Measurements from ENCODE around the gene RPS15.

Gene RPS15

DNA sequence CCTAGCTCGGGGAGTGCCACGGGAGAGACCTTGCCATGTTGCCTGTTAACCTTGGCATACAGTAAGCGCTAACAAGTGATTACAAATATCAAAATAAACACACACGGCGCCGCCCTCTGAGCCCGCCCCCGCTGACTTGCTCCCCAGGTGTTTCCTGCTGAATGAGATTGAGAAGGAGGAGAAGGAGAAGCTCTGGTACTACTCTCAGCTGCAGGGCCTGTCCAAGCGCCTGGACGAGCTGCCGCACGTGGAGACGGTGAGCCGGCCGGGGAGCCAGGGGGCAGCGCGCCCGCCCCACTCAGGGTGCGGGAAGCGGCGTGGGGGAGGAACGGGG, 16.8 kb downstream of the RPS15 start:
- no peak for FAIRE-seq

DNA sequence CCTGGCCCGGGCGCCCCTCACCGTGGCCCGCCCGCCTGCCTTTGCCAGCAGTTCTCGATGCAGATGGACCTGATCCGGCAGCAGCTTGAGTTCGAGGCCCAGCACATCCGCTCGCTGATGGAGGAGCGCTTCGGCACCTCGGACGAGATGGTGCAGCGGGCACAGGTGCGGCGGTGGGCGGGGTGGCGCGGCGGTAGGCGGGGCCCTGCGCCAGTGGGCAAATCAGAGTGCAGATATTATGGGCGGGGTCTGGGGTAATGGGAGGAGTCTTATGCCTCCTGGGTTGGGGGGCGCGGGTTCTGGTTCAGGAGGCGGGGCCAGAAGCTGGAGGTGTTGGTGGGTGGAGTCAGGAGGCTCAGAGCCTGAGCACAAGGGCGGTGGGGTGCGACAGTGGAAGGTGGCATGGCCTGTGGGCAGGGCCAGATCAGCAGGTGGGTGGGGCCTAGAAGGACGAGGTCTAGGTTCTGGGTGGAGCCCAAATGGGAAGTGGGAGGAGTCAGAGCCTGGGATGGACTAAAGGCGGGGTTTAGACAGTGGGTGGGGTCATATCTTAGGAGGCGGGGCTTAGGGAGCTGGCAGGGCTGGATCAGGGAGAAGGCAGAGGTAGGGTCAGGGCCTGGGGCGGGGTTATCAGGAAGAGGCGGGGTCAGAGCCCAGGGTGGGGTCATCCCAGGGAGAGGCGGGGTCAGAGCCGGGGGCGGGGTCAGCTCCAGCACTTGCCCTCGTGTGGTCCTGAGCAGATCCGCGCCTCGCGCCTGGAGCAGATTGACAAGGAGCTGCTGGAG, 17.3 kb downstream of the RPS15 start:
- FAIRE-seq = no peak

DNA sequence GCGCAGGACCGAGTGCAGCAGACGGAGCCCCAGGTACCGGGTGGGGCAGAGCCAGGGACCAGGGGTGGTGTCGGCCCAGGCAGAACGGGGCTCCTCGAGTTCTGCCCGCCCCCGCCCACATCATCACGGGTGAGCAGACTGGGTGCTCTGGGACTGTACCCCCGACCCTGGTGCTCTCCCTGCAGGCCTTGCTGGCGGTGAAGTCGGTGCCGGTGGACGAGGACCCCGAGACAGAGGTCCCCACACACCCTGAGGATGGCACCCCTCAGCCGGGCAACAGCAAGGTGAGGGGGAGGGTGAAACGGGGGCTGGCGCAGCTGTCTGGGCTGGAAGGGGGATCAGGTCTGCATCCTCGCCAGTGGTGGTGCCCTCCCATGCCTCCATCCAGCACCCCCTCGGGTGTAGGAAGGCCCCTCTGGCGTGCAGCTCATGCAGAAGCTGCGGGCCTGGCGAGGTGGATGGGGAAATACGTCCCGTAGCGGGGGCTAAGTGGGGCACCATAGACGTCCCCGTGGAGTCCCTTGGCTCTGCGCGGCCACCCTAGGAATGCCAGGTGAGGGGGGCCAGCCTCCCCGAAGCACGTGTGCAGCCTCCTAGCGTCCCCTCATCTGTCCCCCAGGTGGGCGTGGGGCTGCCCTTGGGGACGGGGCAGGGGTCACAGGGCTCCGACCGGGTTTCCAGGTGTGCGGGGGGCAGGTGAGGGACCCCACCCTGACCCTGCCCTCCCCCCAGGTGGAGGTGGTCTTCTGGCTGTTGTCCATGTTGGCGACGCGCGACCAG, 18.1 kb downstream of the RPS15 start:
- no peak for FAIRE-seq

DNA sequence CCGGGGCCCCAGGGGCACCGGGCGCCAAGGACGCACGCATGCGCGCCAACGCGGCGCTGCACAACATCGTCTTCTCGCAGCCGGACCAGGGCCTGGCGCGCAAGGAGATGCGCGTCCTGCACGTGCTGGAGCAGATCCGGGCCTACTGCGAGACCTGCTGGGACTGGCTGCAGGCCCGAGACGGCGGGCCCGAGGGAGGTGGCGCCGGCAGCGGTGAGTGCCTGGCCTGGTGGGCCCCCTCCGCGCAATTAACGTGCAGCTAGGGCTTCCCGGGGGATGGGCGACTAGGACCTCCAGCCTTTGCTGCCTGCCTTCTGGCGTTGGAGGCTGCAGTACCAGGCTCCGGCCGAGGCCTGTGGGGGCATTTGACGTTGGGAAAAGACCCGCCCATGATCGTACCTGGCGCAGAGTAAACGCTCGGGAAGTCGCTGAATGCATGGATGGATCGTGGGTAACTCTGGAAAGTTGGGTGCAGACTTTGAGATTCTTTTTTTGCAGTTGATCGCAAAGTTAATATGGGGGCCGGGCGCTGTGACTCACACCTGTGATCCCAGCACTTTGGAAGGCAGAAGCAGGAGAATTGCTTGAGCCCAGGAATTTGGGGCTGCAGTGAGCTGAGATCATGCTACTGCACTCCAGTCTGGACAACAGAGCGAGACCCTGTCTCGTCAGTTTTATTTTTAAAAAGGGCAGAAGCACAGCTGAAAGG, 19.0 kb downstream of the RPS15 start:
- no peak for FAIRE-seq

DNA sequence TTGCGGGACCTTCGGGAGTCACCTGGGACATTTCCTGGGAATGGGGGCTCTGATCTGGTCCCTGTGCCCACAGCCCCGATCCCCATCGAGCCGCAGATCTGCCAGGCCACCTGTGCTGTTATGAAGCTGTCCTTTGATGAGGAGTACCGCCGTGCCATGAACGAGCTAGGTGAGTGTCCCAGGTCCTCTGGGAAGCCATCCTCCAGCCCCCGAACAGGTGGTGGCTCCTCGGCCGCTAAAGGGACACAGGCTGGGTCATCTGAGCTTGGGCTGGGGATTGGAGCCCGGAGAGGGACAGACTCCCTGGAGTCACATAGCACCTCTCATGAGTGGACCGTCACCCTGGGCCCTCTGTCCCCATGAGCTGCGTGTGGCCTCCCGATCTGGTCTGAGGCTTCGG, 19.7 kb downstream of the RPS15 start:
- no peak for FAIRE-seq

DNA sequence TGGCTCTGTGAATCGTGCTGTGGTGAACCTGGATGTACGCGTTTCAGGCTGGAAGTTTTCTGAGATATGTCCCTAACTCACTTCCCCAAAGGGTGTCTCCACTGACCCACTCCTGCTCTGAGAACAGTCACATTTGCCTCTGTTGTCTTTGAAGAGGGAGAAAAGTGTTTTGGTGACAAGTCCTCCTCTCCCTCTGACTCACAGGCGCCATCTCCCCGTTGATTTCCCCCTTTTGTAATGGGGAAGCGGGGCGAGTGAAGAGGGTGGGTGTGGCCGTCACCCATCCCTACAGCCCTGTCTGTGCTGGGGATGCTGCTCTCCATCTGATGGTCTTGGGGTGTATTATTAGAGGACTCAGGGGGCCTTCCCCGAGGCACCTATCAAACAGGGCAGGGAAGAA, 21.3 kb downstream of the RPS15 start:
- no peak for FAIRE-seq

DNA sequence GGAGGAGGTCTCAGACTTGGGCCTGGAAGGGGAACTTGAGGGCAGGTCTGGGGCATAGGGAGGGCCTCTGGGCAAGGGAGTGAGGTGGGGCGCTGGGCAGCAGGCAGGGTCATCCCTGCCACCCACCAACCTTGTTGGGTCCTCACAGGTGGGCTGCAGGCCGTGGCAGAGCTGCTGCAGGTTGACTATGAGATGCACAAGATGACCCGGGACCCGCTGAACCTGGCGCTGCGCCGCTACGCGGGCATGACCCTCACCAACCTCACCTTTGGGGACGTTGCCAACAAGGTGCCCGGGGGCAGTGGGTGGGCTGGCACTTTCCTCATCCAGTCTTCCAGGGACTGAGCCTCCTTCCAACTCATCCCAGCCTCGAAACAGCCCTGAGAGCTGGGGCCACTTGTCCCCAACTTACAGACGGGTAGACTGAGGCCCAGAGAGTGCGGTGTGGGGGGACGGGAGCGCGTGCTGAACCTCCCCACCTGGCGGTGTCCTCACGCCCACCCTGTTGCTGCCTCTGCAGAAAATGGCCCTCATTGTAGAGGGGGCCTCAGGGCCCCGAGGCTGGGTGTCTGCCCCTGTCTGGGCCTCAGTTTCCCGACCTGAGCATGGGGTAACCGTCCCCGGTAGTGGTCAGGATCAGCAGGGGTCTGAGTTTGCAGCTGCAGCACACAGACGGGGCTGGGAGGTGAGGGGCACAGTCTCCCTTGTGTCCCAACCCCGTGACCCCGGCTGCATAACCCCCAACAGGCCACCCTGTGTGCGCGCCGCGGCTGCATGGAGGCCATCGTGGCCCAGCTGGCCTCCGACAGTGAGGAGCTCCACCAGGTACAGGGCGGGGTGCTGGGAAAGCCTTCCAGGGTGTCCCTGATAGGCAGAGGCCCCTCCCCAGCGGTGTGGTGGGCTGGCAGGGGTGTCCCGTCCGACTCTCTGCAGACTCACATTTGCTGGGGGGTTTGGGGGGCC, 22.1 kb downstream of the RPS15 start:
- FAIRE-seq = no peak

DNA sequence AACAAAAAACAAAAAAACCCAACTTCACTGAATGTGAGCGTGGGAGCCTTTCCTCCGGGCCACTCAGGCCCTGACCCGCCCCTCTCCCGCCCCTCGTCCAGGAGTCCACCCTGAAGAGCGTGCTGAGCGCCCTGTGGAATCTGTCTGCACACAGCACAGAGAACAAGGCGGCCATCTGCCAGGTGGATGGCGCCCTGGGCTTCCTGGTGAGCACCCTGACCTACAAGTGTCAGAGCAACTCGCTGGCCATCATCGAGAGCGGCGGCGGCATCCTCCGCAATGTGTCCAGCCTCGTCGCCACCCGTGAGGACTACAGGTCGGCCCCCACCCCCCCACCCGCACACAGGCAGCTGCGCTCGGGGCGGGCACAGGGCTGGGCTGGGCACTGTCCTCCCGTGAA, 23.7 kb downstream of the RPS15 start:
- no peak for FAIRE-seq

DNA sequence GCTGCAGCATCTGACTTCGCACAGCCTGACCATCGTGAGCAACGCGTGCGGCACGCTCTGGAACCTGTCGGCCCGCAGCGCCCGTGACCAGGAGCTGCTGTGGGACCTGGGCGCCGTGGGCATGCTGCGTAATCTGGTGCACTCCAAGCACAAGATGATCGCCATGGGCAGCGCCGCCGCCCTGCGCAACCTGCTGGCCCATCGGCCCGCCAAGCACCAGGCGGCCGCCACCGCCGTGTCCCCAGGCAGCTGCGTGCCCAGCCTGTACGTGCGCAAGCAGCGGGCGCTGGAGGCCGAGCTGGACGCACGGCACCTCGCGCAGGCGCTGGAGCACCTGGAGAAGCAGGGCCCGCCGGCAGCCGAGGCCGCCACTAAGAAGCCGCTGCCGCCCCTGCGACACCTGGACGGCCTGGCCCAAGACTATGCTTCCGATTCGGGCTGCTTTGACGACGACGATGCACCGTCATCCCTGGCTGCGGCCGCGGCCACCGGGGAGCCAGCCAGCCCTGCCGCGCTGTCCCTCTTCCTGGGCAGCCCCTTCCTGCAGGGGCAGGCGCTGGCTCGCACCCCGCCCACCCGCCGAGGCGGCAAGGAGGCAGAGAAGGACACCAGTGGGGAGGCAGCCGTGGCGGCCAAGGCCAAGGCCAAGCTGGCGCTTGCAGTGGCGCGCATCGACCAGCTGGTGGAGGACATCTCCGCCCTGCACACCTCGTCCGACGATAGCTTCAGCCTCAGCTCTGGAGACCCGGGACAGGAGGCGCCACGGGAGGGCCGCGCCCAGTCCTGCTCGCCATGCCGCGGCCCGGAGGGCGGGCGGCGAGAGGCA, 27.2 kb downstream of the RPS15 start:
- no peak for FAIRE-seq

DNA sequence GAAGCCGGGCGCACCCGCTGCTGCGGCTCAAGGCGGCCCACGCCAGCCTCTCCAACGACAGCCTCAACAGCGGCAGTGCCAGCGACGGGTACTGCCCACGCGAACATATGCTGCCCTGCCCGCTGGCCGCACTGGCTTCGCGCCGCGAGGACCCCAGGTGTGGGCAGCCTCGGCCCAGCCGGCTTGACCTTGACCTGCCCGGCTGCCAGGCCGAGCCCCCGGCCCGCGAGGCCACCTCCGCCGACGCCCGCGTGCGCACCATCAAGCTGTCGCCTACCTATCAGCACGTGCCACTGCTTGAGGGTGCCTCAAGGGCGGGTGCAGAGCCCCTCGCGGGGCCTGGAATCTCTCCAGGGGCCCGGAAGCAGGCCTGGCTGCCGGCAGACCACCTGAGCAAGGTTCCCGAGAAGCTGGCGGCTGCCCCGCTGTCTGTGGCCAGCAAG, 27.8 kb downstream of the RPS15 start:
- FAIRE-seq = no peak

DNA sequence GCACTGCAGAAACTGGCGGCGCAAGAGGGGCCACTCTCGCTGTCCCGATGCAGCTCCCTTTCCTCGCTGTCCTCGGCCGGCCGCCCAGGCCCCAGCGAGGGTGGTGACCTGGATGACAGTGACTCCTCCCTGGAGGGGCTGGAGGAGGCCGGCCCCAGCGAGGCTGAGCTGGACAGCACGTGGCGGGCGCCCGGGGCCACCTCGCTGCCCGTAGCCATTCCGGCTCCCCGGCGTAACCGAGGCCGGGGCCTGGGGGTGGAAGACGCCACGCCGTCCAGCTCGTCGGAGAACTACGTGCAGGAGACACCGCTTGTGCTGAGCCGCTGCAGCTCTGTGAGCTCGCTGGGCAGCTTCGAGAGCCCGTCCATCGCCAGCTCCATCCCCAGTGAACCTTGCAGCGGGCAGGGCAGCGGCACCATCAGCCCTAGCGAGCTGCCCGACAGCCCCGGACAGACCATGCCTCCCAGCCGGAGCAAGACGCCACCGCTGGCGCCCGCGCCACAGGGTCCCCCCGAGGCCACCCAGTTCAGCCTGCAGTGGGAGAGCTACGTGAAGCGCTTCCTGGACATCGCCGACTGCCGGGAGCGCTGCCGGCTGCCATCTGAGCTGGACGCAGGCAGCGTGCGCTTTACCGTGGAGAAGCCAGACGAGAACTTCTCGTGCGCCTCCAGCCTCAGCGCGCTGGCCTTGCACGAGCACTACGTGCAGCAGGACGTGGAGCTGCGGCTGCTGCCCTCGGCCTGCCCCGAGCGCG, 28.4 kb downstream of the RPS15 start:
- FAIRE-seq = no peak

DNA sequence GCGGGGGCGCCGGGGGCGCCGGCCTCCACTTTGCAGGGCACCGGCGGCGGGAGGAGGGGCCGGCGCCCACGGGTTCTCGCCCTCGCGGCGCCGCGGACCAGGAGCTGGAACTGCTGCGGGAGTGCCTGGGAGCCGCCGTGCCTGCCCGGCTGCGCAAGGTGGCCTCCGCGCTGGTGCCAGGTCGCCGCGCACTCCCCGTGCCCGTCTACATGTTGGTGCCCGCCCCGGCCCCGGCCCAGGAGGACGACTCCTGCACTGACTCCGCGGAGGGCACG, 29.0 kb downstream of the RPS15 start:
- no peak for FAIRE-seq

DNA sequence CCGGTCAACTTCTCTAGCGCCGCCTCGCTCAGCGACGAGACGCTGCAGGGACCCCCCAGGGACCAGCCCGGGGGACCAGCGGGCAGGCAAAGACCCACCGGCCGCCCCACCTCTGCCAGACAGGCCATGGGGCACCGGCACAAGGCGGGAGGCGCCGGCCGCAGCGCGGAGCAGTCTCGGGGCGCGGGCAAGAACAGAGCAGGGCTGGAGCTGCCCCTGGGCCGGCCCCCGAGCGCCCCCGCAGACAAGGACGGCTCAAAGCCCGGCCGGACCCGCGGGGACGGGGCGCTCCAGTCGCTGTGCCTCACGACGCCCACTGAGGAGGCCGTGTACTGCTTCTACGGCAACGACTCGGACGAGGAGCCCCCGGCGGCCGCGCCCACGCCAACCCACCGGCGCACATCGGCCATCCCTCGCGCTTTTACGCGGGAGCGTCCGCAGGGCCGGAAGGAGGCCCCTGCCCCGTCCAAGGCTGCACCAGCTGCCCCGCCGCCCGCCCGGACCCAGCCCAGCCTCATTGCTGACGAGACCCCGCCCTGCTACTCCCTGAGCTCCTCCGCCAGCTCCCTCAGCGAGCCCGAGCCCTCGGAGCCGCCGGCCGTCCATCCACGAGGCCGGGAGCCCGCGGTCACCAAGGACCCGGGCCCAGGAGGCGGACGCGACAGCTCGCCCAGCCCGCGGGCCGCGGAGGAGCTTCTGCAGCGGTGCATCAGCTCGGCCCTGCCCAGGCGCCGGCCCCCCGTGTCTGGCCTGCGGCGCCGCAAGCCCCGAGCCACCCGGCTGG, 29.5 kb downstream of the RPS15 start:
- no peak for FAIRE-seq

DNA sequence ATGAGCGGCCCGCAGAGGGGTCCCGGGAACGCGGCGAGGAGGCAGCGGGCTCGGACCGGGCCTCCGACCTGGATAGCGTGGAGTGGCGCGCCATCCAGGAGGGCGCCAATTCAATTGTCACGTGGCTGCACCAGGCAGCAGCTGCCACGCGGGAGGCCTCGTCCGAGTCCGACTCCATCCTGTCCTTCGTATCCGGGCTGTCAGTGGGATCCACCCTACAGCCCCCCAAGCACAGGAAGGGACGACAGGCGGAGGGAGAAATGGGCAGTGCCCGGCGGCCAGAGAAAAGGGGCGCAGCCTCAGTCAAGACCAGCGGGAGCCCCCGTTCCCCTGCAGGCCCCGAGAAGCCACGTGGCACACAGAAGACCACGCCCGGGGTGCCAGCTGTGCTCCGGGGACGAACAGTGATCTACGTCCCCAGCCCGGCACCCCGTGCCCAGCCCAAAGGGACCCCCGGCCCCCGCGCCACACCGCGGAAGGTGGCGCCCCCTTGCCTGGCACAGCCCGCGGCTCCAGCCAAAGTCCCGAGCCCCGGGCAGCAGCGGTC, 30.2 kb downstream of the RPS15 start:
- no peak for FAIRE-seq

DNA sequence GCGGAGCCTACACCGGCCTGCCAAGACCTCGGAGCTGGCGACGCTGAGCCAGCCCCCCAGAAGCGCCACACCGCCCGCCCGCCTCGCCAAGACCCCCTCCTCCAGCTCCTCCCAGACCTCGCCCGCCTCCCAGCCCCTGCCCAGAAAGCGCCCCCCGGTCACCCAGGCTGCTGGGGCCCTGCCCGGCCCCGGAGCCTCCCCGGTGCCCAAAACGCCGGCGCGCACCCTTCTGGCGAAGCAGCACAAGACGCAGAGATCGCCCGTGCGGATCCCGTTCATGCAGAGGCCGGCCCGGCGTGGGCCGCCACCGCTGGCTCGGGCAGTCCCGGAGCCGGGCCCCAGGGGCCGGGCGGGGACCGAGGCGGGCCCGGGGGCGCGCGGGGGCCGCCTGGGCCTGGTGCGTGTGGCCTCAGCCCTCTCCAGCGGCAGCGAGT, 30.6 kb downstream of the RPS15 start:
- no peak for FAIRE-seq

DNA sequence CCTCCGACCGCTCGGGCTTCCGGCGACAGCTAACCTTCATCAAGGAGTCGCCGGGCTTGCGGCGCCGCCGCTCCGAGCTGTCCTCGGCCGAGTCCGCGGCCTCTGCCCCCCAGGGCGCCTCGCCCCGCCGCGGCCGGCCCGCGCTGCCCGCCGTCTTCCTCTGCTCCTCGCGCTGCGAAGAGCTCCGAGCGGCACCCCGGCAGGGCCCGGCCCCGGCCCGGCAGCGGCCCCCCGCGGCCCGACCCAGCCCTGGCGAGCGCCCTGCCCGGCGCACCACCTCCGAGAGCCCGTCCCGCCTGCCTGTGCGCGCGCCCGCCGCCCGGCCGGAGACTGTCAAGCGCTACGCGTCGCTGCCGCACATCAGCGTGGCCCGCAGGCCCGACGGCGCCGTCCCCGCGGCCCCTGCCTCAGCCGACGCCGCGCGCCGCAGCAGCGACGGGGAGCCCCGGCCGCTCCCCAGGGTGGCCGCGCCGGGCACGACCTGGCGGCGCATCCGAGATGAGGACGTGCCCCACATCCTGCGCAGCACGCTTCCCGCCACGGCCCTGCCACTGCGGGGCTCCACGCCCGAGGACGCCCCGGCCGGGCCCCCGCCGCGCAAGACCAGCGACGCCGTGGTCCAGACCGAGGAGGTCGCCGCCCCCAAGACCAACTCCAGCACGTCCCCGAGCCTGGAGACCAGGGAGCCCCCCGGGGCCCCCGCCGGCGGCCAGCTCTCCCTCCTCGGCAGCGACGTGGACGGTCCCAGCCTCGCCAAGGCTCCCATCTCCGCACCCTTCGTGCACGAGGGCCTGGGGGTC, 31.3 kb downstream of the RPS15 start:
- FAIRE-seq = no peak

DNA sequence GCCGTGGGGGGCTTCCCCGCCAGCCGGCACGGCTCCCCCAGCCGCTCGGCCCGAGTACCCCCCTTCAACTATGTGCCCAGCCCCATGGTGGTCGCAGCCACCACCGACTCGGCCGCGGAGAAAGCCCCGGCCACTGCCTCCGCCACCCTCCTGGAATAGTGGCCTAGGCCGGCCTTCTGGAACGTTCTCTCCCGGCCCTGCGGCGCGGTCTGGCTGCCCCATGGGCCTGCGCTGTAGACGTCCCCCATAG, 31.8 kb downstream of the RPS15 start:
- no peak for FAIRE-seq

DNA sequence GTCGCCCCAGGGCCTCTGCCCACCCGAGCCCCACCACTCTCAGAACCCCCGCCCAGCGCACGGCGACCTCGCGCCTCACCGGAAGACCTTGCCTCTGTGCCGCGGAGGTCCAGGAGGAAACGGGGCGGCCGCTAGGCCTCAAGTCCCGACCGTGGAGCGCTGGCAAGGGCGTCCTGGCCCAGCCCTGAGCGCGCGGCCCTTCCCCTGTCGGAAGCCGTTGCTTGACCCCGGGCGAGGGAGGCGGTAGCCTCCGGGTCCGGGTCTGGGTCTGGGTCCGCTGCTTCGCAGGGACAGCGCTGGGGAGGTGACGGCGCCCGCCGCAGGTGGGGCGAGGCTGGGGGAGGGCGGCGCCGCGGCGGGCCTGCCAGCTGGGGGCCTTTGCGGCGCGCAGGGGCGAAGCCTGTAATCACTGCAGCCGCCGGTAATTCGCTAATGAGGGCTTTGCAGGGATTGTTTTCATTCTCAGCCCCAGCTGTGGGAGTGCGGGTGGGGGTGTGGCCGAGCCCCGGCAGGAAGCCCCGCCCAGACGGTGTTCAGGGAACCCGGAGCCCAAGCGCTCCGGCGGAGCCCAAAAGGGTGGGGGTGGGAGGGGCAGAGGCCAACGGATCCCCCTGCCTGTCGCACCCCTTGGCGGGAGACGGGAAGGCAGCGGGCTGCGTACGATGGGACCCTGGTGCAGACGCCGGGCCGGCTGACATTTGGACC, 32.3 kb downstream of the RPS15 start:
- FAIRE-seq = no peak

DNA sequence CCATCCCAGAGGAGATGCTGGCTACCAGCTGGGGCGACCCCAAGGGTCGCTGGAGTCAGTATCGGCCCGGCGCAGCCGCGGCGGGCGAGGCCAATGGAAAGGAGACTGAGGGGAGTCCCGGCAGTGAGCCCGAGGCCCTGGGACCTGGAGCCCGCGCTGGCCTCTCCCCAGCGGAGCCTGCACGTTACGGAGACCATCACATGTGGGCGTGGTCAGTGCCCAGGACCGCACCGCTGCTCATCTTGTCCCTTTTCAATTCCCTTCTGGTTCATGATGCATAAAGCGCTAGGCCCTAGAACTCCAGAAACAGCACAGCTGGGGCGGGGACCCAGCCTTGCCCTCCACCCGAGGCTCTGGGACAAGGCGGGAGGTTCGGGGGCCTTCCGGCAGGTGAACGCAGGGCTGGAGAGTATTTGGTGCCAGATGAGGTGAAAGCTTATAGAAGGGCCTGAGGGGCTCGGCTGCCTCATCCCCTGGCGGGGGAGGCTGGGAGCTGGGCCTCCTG, 32.9 kb downstream of the RPS15 start:
- FAIRE-seq = no peak

Measured in TTC549 (cell line).